ENCODE measurements around the gene FIP1L1.
A peak's percentile ranks its signal among the peaks of the same experiment; 100 is the strongest.

FIP1L1 gene

GRCh38 chr4:53498706-53499105 lies 121.3 kb downstream of the FIP1L1 start:
- Histone ChIP-seq H3K36me3 (replicated peaks) (no peaks in the 10 kb centered on the region), H3K4me3 (ENCODE audit: low read depth, low read length) (no peak overlapping the region), H3K27me3 (replicated peaks) (no peaks in the 10 kb centered on the region), H3K27ac (no peak overlapping the region)
- no peak for DNase-seq
- in situ Hi-C loops (cut with HindIII; ENCODE audit: low pct_ligation_motif_present, low sequenced_read_pairs) = no loop called here
- TF ChIP-seq, protein P1, sequence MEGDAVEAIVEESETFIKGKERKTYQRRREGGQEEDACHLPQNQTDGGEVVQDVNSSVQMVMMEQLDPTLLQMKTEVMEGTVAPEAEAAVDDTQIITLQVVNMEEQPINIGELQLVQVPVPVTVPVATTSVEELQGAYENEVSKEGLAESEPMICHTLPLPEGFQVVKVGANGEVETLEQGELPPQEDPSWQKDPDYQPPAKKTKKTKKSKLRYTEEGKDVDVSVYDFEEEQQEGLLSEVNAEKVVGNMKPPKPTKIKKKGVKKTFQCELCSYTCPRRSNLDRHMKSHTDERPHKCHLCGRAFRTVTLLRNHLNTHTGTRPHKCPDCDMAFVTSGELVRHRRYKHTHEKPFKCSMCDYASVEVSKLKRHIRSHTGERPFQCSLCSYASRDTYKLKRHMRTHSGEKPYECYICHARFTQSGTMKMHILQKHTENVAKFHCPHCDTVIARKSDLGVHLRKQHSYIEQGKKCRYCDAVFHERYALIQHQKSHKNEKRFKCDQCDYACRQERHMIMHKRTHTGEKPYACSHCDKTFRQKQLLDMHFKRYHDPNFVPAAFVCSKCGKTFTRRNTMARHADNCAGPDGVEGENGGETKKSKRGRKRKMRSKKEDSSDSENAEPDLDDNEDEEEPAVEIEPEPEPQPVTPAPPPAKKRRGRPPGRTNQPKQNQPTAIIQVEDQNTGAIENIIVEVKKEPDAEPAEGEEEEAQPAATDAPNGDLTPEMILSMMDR (IDR thresholded peaks at IDR 0.05; ENCODE audit: low read depth, low read length, missing control alignments) = no peak

DNA sequence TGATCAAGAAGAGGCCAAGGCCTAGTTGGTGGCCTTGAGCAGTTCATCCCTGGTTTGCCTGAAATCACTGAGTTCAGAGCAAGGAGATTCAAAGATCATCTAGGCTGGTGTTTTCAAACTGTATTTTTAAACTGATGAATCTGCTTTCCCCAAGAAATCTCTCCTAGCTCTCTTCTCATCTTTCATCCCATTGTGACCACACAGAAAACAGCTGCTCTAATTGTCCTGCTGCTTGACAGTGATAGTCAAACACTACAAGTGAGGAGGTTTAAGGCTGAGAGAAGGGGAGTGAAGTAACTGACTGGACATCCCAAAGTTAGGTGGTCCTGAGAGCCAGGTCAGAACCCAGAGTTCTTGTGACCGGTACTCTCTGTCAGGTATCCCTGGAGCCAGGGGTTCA lies 122.3 kb downstream of the FIP1L1 start:
- Histone ChIP-seq H3K27ac (no peak overlapping the region), H3K4me3 (ENCODE audit: low read depth, low read length) (no peak overlapping the region), H3K27me3 (replicated peaks) (no peaks in the 10 kb centered on the region), H3K36me3 (replicated peaks) (no peaks in the 10 kb centered on the region)
- no peak for DNase-seq
- in situ Hi-C loops (cut with HindIII; ENCODE audit: low pct_ligation_motif_present, low sequenced_read_pairs) = no loop called here
- TF ChIP-seq, protein P1 (IDR thresholded peaks at IDR 0.05; ENCODE audit: low read depth, low read length, missing control alignments) = no peak

- Histone ChIP-seq H3K4me3 (ENCODE audit: low read depth, low read length) (no peak overlapping the region), H3K36me3 (replicated peaks) (no peaks in the 10 kb centered on the region), H3K27ac (no peak overlapping the region), H3K27me3 (replicated peaks) (no peaks in the 10 kb centered on the region)
- in situ Hi-C loops (cut with HindIII; ENCODE audit: low pct_ligation_motif_present, low sequenced_read_pairs) = no loop called here
- TF ChIP-seq, protein P1 (IDR thresholded peaks at IDR 0.05; ENCODE audit: low read depth, low read length, missing control alignments) = no peak
- no peak for DNase-seq
These were observed 123.1 kb downstream of the FIP1L1 start for GRCh38 chr4:53500546-53500945.

DNA sequence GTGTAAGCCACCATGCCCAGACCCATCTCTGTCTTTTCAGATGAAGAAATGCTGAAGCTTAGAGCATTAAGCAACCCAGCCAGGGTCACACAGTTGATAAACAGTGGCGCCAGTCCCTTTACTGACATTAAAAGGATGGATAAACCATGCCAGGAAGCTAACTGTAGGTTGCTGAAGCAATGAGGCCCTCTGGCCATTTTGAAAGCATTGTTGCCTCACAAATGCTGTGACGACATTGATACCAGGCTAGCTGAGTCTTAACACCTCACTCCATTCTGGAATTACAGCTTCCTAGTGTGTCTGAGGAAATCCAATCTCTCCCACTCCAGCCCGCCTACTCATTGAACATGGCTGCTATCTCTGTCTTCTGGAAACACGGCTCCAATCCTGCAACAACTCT lies 124.1 kb downstream of the FIP1L1 start:
- DNase-seq = no peak
- Histone ChIP-seq H3K36me3 (replicated peaks) (no peaks in the 10 kb centered on the region), H3K27me3 (replicated peaks) (no peaks in the 10 kb centered on the region), H3K27ac (no peak overlapping the region), H3K4me3 (ENCODE audit: low read depth, low read length) (no peak overlapping the region)
- in situ Hi-C loops (cut with HindIII; ENCODE audit: low pct_ligation_motif_present, low sequenced_read_pairs) = no loop called here
- TF ChIP-seq, protein P1 (IDR thresholded peaks at IDR 0.05; ENCODE audit: low read depth, low read length, missing control alignments) = no peak

- Histone ChIP-seq H3K27me3 (replicated peaks) (no peaks in the 10 kb centered on the region), H3K27ac (no peak overlapping the region), H3K36me3 (replicated peaks) (no peaks in the 10 kb centered on the region), H3K4me3 (ENCODE audit: low read depth, low read length) (no peak overlapping the region)
- DNase-seq = no peak
- in situ Hi-C loops (cut with HindIII; ENCODE audit: low pct_ligation_motif_present, low sequenced_read_pairs) = no loop called here
- TF ChIP-seq, protein P1 (IDR thresholded peaks at IDR 0.05; ENCODE audit: low read depth, low read length, missing control alignments) = no peak
These were observed 124.7 kb downstream of the FIP1L1 start for GRCh38 chr4:53502094-53502493.

DNA sequence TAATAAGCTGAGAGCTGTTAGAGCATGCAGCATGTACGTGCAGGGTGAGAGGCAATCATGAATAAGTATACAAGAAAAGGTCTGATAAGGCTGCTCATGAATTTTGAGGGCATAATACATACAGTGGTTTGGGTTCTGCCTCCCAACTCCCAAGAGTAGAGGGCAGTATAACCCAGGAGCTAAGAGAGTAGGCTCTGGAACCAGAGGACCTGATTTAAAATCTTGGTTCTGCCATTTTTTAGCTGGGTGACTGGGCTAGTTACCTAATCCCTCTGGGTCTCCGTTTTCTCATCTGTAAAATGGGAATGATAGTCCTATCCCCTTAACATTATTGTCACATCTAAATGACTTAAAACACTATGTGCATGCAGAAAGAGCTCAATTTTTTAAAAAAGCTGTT lies 128.5 kb downstream of the FIP1L1 start:
- peak; percentile 24 for DNase-seq
- no peaks in the 10 kb centered on the region for H3K27me3 ChIP-seq (replicated peaks)
- in situ Hi-C loops (cut with HindIII; ENCODE audit: low pct_ligation_motif_present, low sequenced_read_pairs) = no loop called here
- no peak overlapping the region for H3K4me3 ChIP-seq (ENCODE audit: low read depth, low read length)
- TF ChIP-seq, protein P1 (IDR thresholded peaks at IDR 0.05; ENCODE audit: low read depth, low read length, missing control alignments) = peak; percentile 59
- no peak overlapping the region for H3K27ac ChIP-seq
- H3K36me3 ChIP-seq (replicated peaks) = no peaks in the 10 kb centered on the region
